NOMO-1 treated with dmso at 0.1 percent for 144 hours (cell line): Measurements from ENCODE around the gene MEAK7.
"Not testable (repeated sequence)": the region's sequence is repeated elsewhere in the genome, so short reads cannot be mapped to it uniquely, and the experiment has no call there.

Experiments
- DNase-seq: peaks from one replicate; lab custom pipeline; 2025; ENCODE audit not compliant: unreplicated experiment; lab: John Stamatoyannopoulos, UW

MEAK7 gene

GRCh38 chr16:84534815-84535214 lies 30.4 kb upstream of the MEAK7 start:
- DNase-seq, result no peak

DNA sequence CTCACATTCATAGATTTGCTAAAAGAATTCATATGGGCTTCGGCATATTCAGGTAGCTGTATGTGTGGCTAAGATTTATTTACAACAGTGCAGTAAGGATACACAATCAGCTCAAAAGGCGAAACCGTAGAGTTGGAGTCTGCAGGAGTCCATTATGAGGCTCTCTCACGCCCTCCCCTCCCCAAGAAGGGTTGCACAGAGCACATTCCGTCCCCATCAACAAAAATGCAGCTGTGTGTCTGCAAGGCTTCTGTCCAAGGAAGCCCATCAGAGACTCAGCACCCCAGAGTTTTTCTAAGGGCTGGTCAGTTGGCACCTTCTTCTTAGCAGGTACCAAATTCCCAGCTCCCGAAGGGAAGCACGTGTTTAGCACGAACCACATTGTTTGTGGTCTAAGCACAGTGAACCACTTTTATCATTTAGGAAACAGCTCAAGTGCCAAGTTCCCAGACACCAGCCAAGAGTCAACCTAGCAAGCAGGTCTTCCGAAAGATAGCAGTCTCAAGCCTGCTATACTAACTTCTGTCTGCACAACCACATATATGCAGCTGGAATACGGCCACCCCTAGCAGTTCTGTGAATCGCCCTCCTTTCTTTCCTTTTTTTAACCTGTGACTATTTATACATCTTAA lies 28.5 kb upstream of the MEAK7 start:
- no peak for DNase-seq

DNA sequence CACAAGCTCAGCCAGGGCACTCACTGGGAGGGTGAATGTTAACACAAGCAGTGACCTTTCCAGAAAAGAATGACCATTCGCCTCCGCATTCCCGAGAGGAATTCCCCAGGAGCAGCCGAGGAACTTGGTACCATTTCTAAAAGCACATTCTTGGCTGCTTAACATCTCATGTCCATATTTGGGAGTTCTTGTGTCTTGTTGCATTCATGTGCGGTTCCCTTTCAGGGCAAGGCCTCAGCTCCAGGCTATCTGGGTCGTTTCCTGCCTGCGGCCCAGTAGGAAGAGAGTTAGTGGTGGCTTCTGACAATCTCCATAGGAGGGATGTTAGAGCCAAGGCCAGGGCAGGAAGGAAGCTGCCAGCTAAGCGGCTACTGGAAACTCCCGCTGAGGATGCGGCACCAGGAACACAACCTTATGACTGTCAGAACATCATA lies 27.8 kb upstream of the MEAK7 start:
- DNase-seq, result no peak

DNA sequence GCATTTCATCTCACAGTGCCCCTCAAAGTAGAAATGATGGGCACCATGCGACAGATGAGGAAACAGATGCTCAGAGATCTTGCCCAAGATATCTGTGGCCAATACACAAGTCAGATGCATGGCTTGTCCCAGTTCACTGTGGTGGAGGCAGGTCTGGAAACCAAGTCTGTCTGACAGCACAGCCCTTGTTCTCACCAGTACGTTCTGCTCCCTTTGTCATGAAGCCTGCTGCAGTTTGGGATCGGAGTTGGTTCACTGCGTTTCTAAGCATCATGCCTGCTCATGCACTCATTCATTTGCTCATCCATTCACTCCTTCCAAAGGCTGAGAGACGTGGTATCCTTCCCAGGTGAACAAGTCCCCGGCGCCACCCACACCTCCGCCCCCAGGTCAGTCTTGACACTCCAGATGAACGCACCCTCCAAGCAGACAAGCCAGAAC lies 27.2 kb upstream of the MEAK7 start:
- no peak for DNase-seq

DNA sequence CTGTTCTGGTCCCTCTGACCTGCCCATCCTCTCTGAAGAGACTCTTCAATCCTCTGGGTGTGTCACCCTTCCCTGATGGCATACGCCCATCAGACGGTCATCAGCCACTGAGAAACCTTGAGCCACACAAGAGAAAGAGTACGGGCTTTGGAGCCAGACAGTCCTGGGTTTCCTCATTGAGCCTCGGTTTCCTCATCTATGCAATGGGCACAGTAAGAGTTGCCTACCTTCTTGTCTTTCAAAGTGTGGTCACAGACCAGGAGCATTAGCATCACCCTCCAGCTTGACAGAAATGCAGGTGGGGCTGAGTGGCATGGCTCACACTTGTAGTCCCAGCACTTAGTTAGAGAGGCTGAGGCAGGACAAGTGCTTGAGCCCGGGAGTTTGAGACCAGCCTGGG lies 26.1 kb upstream of the MEAK7 start:
- DNase-seq, result no peak

DNA sequence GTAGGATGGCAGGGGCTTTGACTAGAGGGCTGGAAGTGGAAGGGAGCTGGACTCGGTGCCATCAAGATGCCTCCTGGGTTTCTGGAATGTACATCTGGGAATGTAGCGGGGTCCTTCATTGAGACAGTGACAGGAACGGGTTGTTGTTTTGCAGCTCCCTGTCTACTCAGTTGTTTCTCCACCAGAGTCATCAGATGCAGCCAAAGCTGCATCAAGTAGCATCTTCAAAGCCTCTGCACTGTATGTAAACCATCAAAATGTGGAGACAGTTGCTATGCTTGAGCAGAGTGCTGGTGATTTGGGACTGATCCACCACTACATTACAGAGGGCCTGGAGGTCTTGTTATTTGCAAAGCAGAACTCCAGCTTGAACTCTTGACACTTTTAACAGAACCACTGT lies 25.1 kb upstream of the MEAK7 start:
- DNase-seq, result no peak

DNA sequence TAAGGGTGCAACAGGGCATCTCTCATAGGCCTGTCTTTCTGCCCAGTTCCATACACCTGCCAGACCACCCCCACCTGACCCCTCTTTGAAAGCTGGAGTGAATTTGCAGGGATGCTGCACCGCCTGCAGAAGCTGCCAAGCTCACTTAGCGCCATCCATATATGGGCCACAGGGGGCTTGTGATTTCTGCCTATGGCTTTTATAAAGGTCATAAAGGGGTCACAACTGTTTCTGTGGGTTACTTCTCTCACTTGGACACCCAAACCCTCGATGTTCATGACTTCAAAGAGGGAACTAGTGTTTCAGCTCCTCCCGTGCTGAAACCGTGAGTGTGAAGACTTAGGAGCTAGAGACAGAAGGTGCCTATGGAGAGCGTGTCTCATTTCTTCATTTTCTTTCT lies 23.9 kb upstream of the MEAK7 start:
- peak; percentile 20 for DNase-seq

DNA sequence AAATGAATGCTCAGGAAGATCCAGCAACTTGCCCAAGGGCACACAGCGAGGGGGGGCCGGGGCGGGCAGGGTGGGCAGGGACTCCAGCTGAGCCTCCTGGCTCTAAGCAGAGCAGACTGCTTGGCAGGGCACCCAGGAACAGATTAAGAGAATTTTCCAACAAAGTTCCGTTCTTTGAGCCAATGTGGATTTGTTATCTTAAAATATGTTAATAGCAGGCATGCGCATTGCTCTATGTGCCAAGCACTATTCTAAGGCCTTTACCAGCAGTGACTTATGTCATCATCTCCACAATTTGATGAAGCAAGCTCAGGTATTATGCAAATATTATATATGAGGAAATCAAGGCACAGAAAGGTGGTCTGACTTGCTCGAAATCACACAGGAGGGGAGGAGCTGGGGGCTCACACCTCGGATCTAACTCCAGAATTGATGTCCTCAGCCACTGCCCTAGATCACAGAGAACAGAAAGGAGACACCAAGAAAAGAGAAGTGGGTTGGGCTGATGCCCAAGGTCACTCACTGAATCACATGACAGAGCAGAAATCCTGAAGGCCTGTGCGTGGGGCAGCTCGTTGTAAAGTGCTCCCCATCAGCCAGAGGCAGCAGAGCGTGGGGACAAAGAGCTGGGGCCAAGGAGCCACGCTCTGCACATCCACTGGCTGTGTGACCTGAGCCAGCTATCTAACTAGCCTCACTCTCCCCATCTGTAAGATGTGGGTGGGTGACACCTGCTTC lies 23.2 kb upstream of the MEAK7 start:
- peak; percentile 11 for DNase-seq

GRCh38 chr16:84526794-84527531 lies 22.5 kb upstream of the MEAK7 start:
- DNase-seq, result no peak

GRCh38 chr16:84524941-84525581 lies 20.6 kb upstream of the MEAK7 start:
- DNase-seq, result not testable (repeated sequence)

GRCh38 chr16:84524346-84524920 lies 20.0 kb upstream of the MEAK7 start:
- no peak for DNase-seq

DNA sequence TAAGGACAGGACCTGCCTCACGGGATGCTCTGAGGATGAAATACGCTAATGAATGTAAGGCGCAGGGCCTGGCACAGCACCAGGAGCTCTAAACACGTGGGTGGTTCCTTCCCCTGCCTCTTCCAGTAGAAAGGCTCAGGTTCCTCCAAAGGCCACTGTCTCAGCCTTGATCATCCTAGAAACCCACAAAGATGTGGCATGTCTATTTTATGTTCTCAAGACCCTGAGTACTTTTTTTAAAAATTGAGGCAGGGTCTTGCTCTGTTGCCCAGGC lies 17.0 kb upstream of the MEAK7 start:
- DNase-seq, result no peak

DNA sequence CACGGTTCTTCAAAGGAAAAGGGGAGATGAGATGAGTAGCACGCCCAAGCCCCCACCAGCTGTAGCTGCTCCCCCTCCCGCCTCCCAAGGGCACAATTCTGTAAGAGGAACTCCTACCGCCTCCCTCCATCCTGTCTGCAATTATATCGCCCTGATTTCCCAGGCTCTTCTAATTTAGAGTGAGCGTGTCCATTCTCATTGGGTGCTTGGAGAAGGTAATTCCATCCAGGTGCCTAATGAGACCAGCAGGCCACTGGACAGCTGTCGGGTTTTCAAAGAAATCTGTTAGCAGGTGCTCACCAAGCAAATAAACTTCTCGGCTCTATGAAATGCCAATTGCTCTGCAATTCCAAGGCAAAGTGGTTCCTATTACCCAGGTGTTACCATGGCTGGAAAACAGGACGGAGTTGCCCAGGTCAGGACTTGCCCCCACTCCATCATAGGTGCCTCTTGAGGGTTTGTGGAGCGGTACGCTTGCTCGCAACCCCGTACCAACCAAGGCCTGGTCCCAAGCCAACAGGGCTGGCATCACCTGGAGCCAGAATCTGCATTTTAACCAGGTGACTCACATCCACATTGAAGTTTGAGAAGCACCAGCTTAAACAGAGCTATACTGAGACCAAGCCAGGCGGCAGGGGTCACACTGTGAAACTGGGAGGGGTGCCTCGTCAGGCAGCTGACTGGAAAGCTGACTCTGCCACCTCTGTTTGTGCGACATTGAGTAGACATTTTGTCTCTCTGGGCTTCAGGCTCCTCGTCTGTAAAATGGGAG lies 16.5 kb upstream of the MEAK7 start:
- DNase-seq, result no peak

- no peak for DNase-seq
Observed at GRCh38 chr16:84519855-84520254, 15.4 kb upstream of the MEAK7 start.

GRCh38 chr16:84518804-84519341 lies 14.4 kb upstream of the MEAK7 start:
- no peak for DNase-seq

DNA sequence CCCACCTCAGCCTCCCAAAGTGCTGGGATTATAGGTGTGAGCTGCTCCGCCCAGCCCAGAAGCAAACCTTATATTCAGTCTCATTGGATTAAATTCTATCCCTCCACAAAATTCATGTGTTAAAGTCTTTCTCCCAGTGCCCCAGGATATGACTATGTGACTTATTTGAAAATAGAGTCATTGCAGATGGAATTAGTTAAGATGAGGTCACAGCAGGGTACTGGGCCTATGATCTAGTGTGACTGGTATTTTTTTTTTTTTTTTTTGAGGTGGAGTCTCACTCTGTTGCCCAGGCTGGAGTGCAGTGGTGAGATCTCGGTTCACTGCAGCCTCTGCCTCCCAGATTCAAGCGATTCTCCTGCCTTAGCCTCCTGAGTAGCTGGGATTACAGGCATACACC lies 13.8 kb upstream of the MEAK7 start:
- DNase-seq, result not testable (repeated sequence)

GRCh38 chr16:84517366-84517765 lies 12.9 kb upstream of the MEAK7 start:
- DNase-seq, result no peak

DNA sequence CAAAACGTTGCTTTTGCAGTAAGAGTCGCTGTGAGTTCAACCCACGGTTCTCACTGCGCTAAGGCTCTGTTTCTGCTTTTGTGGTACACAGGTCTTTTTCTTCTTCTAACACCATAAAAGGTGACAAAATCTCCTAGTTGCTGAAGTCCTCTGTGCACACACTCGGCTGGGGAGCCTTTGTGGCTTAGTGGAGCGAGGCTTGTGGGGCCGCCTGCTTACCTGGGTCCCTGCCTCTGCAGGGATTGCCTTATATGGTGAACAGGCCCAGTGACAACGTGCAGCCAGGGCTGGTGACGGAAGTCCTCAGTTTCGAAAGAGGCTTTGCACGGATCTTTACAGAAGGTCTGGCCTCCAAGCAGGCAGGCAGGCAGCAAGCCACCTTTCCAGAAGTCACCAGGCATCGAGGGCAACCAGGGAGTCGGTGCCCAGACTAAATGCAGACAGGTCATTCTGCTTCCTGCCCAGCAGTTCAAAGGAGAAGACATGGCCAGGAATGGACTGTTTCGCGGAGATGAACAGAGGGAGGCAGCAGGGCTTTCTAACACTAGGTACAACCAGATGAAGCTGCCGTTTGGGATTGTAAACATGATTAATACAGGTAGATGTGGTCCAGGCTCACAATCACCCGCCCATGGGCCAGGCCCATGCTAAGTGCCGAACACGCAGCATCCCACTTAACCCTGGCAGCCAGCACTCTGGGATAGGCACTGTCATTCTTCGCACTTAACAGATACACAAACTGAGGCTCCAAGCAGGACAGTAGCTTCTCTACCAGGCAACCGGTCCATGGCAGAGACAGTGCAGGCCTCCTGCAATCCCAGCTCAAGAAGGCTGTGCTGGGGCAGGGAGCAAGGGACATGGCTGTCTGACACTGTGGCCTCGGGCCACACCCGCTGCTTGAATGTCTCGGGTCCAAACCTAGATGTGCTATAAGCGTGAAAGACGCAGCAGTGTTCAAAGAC lies 10.7 kb upstream of the MEAK7 start:
- DNase-seq, result peak; percentile 90

DNA sequence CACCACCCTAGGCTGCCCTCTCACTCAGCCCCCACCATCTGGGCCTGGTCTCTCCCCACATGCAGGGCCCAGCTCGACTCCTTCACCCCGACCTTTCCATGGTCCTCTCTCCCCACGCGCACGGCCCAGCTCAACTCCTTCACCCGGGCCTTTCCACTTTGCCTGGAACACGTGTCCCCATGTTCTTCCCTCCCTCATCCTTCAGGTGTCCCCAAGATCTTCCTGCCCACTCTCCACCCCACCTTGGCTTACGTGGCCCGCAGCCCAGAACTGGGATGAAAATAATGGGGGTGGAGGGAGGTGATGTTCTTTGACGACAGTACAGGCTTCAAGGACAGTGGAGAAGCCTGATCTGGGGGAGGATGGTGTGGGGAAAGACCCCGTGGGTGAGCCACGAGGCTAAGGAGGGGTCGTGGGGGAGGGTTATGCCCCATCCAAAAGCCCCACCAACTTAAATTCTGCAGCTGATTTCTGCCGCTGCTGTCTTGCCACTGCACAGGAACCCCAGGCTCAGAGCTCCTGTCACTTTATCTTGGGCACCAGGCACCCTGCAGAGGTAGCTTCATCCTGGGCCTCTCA lies 9.9 kb upstream of the MEAK7 start:
- no peak for DNase-seq
